Neural cell (in vitro differentiated cells): ENCODE results near the gene RPS5. TPM values are rescaled to one million over a fixed set of nuclear protein-coding genes. Genes with fewer than 3 reads are reported as not detected.

Experiments
- H2AFZ ChIP-seq: fragments of 200-600, 300-800 bp; sonication (generic), shearing (Covaris generic); 2 replicates; pipeline ENCODE4 v1.6.0; 2014; ENCODE audit warnings: low read depth, mild to moderate bottlenecking, antibody characterized with exemption, low read length, moderate library complexity
- H3F3A ChIP-seq: fragments of 200-600 bp; shearing (Covaris generic); 2 replicates; pipeline ENCODE4 v1.6.1; 2016; ENCODE audit warnings: mild to moderate bottlenecking, moderate library complexity, mixed read lengths, antibody characterized with exemption, low read length; ENCODE audit not compliant: insufficient read depth, poor library complexity, severe bottlenecking
- H3K27ac ChIP-seq: fragments of 200-600, 300-800 bp; sonication (generic), shearing (Covaris generic); 2 replicates; pipeline ENCODE4 v1.5.1; 2014; ENCODE audit warnings: mild to moderate bottlenecking, low read length, moderate library complexity
- H3K27me3 ChIP-seq: fragments of 300-800, 200-600 bp; sonication (generic), shearing (Covaris generic); 2 replicates; pipeline ENCODE4 v1.6.0; 2014; ENCODE audit warnings: mild to moderate bottlenecking, low read depth, low read length, moderate library complexity; ENCODE audit not compliant: insufficient read depth
- H3K36me3 ChIP-seq: fragments of 300-800, 200-600 bp; sonication (generic), shearing (Covaris generic); 2 replicates; pipeline ENCODE4 v1.5.1; 2014; ENCODE audit warnings: mild to moderate bottlenecking, antibody characterized with exemption, low read length, moderate library complexity; ENCODE audit not compliant: insufficient read depth
- H3K4me2 ChIP-seq: fragments of 300-800, 200-600 bp; sonication (generic), shearing (Covaris generic); 2 replicates; pipeline ENCODE4 v1.6.0; 2014; ENCODE audit warnings: mild to moderate bottlenecking, low read length
- H3K4me3 ChIP-seq: fragments of 300-800, 200-600 bp; sonication (generic), shearing (Covaris generic); 2 replicates; pipeline ENCODE4 v1.5.1; 2014; ENCODE audit warnings: mild to moderate bottlenecking, low read length, moderate library complexity
- H3K79me2 ChIP-seq: fragments of 200-600 bp; shearing (Covaris generic); replicated peaks from 2 replicates; pipeline ENCODE4 v1.6.0; 2014; ENCODE audit warnings: mild to moderate bottlenecking, low read length, moderate library complexity; ENCODE audit not compliant: insufficient read depth
- H3K9ac ChIP-seq: fragments of 300-800, 200-600 bp; sonication (generic), shearing (Covaris generic); 2 replicates; pipeline ENCODE4 v1.6.1; 2016; ENCODE audit warnings: mild to moderate bottlenecking, low read length, mixed read lengths
- H3K9me2 ChIP-seq: fragments of 200-600 bp; shearing (Covaris generic); 2 replicates; pipeline ENCODE4 v1.6.1; 2016; ENCODE audit warnings: mild to moderate bottlenecking, low read length, mixed read lengths; ENCODE audit not compliant: insufficient read depth
- H3K9me3 ChIP-seq: fragments of 200-600, 300-800 bp; sonication (generic), shearing (Covaris generic); 2 replicates; pipeline ENCODE4 v1.6.1; 2016; ENCODE audit warnings: mild to moderate bottlenecking, mixed run types, low read length, moderate library complexity, mixed read lengths
- H4K20me1 ChIP-seq: fragments of 200-600 bp; shearing (Covaris generic); 2 replicates; pipeline ENCODE4 v1.6.1; 2016; ENCODE audit warnings: mild to moderate bottlenecking, mixed run types; ENCODE audit not compliant: insufficient read depth
- CTCF ChIP-seq: fragments of 450-650 bp; IDR thresholded peaks from 2 replicates; pipeline ENCODE4 v1.5.1; 2014; ENCODE audit warnings: antibody characterized with exemption, mild to moderate bottlenecking, moderate library complexity; ENCODE audit not compliant: poor library complexity, severe bottlenecking
- EP300 ChIP-seq: fragments of 450-650 bp; conservative IDR thresholded peaks from 2 replicates; pipeline ENCODE4 v1.6.1; 2014; ENCODE audit warnings: antibody characterized with exemption, mild to moderate bottlenecking, moderate library complexity; ENCODE audit not compliant: poor library complexity, severe bottlenecking
- EZH2 ChIP-seq: fragments of 200-600, 300-800 bp; shearing (Covaris generic), sonication (generic); IDR thresholded peaks from 2 replicates; pipeline ENCODE4 v1.6.1; 2014; ENCODE audit warnings: antibody characterized with exemption, low read length, borderline replicate concordance, mild to moderate bottlenecking; ENCODE audit not compliant: insufficient read depth, poor library complexity, severe bottlenecking
- MXI1 ChIP-seq: fragments of 450-650 bp; conservative IDR thresholded peaks from 2 replicates; pipeline ENCODE4 v1.6.1; 2014; ENCODE audit warnings: antibody characterized with exemption, mild to moderate bottlenecking; ENCODE audit not compliant: poor library complexity, severe bottlenecking
- POLR2AphosphoS5 ChIP-seq: IDR thresholded peaks from 2 replicates; pipeline ENCODE4 v1.6.1; 2012
- RAD21 ChIP-seq: fragments of 450-650 bp; conservative IDR thresholded peaks from 2 replicates; pipeline ENCODE4 v1.6.1; 2014; ENCODE audit warnings: antibody characterized with exemption, mild to moderate bottlenecking, moderate library complexity
- SMC3 ChIP-seq: fragments of 450-650 bp; conservative IDR thresholded peaks from 2 replicates; pipeline ENCODE4 v1.6.1; 2014; ENCODE audit warnings: antibody characterized with exemption, mild to moderate bottlenecking, moderate library complexity; ENCODE audit not compliant: poor library complexity
- TAF1 ChIP-seq: IDR thresholded peaks from 2 replicates; pipeline ENCODE4 v1.6.1; 2012; ENCODE audit warnings: low read depth
- polyA plus RNA-seq: library from polyadenylated mRNA; depleted of rRNA; stranded (reverse); fragments of >200 nt; gene quantifications from 2 replicates; pipeline ENCODE4 v1.2.3, GENCODE V29; 2014
- TF ChIP-seq, protein P1 (sequence below): IDR thresholded peaks from 2 replicates; pipeline ENCODE4 v1.6.1; 2012; ENCODE audit warnings: borderline replicate concordance

RPS5 gene
- polyA plus RNA-seq, 1 donor from 2014 or later = 1,514 TPM

GRCh38 chr19:58395979-58396627, 9.0 kb downstream of the RPS5 start:
- no peak for TF ChIP-seq POLR2AphosphoS5
- TF ChIP-seq TAF1 = no peak
- no peak for TF ChIP-seq CTCF
- TF ChIP-seq, protein P1, sequence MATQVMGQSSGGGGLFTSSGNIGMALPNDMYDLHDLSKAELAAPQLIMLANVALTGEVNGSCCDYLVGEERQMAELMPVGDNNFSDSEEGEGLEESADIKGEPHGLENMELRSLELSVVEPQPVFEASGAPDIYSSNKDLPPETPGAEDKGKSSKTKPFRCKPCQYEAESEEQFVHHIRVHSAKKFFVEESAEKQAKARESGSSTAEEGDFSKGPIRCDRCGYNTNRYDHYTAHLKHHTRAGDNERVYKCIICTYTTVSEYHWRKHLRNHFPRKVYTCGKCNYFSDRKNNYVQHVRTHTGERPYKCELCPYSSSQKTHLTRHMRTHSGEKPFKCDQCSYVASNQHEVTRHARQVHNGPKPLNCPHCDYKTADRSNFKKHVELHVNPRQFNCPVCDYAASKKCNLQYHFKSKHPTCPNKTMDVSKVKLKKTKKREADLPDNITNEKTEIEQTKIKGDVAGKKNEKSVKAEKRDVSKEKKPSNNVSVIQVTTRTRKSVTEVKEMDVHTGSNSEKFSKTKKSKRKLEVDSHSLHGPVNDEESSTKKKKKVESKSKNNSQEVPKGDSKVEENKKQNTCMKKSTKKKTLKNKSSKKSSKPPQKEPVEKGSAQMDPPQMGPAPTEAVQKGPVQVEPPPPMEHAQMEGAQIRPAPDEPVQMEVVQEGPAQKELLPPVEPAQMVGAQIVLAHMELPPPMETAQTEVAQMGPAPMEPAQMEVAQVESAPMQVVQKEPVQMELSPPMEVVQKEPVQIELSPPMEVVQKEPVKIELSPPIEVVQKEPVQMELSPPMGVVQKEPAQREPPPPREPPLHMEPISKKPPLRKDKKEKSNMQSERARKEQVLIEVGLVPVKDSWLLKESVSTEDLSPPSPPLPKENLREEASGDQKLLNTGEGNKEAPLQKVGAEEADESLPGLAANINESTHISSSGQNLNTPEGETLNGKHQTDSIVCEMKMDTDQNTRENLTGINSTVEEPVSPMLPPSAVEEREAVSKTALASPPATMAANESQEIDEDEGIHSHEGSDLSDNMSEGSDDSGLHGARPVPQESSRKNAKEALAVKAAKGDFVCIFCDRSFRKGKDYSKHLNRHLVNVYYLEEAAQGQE = no peak
- no peak for TF ChIP-seq MXI1
- no peak for TF ChIP-seq RAD21
- Histone ChIP-seq H3F3A (no peaks in the 10 kb centered on the region), H3K9me3 (no peaks in the 10 kb centered on the region), H3K27ac (no peak overlapping the region), H3K4me2 (no peak overlapping the region), H3K9ac (no peak overlapping the region), H3K9me2 (no peaks in the 10 kb centered on the region), H3K4me3 (no peak overlapping the region), H3K79me2 (peaks cover 7% of the 10 kb centered on the region), H2AFZ (no peak overlapping the region), H4K20me1 (no peaks in the 10 kb centered on the region), H3K27me3 (no peaks in the 10 kb centered on the region), H3K36me3 (no peaks in the 10 kb centered on the region)

DNA sequence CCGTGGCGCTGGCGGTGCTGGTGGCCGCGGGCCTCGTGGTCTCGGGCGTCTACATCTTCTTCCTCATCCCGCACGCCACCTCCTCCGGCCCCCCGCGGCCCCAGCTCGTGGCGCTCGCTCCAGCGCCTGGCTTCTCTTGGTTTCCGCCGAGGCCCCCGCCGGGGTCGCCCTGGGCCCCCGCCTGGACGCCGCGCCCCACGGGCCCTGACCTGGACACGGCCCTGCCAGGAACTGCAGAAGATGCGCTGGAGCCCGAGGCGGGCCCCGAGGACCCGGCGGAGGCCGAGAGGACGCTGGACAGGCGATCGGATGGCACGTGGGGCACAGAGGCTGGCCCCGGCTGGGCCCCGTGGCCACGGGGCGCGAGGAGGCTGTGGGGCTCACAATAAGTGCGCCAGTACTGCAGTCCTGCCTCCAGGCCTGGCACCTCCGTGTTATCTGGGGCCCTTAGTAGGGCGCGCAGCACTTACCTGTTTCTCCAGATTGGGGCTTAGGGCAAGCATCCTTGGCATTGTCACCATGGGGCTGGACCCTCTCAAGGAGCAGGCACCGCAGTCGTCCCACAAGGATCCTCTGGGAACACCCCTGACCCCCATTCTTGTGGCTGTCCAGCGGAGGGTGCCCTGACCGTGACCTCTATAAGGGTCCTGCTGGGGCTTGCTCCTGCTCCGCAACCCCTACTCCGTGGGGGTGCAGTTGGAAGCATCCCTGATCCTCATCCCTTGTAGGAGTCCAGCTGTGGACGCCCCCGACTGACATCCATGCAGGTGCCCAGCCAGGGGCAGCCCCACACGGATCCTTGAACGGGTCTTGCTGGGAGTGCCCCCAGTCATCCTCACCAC, 9.8 kb downstream of the RPS5 start:
- Histone ChIP-seq H3K27ac (no peak overlapping the region), H3K27me3 (no peaks in the 10 kb centered on the region), H3K9ac (no peak overlapping the region), H2AFZ (no peak overlapping the region), H3K4me2 (no peak overlapping the region), H3K4me3 (no peak overlapping the region), H3K79me2 (peaks cover 7% of the 10 kb centered on the region), H3K9me3 (no peaks in the 10 kb centered on the region), H4K20me1 (no peaks in the 10 kb centered on the region), H3K9me2 (no peaks in the 10 kb centered on the region), H3F3A (no peaks in the 10 kb centered on the region), H3K36me3 (no peaks in the 10 kb centered on the region)
- TF ChIP-seq EZH2 = no peak
- no peak for TF ChIP-seq SMC3
- no peak for TF ChIP-seq CTCF
- TF ChIP-seq, protein P1 = no peak
- no peak for TF ChIP-seq MXI1
- no peak for TF ChIP-seq EP300
- no peak for TF ChIP-seq TAF1
- no peak for TF ChIP-seq RAD21
- no peak for TF ChIP-seq POLR2AphosphoS5
